HL-60 (cell line): ENCODE data around the gene TBCE.

Experiments
- DNase-seq, 2 experiments: peaks; one replicate each; pipeline ENCODE4 v3.0.0-alpha.2; 2010 to 2020; ENCODE audit warnings: low read depth in 1 of 2, low spot score in 1 of 2
- H3K27ac ChIP-seq: fragments of 250-450 bp; sonication (Bioruptor Pico); replicated peaks from 2 replicates; pipeline ENCODE4 v1.5.1; 2020; ENCODE audit warnings: mild to moderate bottlenecking, moderate library complexity
- H3K27me3 ChIP-seq: fragments of 250-450 bp; sonication (Bioruptor Pico); 2 replicates; pipeline ENCODE4 v1.5.1; 2021; ENCODE audit warnings: mild to moderate bottlenecking, moderate library complexity; ENCODE audit not compliant: insufficient read depth, poor library complexity, severe bottlenecking
- H3K4me3 ChIP-seq: replicated peaks from 2 replicates; pipeline ENCODE4 v1.5.1; 2011; ENCODE audit warnings: mild to moderate bottlenecking, control low read depth, low read length; ENCODE audit not compliant: insufficient read depth
- GABPA ChIP-seq: IDR thresholded peaks from 2 replicates; pipeline ENCODE4 v1.6.1; 2012; ENCODE audit warnings: low read depth
- POLR2AphosphoS5 ChIP-seq: IDR thresholded peaks from 2 replicates; pipeline ENCODE4 v1.6.1; 2012; ENCODE audit warnings: low read depth
- SPI1 ChIP-seq: IDR thresholded peaks from 2 replicates; pipeline ENCODE4 v1.6.1; 2012; ENCODE audit warnings: low read depth, mild to moderate bottlenecking, borderline replicate concordance
- TF ChIP-seq, protein P1 (sequence below): IDR thresholded peaks from one replicate; pipeline ENCODE4 v1.5.1; 2011; ENCODE audit warnings: low read length, control low read depth, inconsistent platforms; ENCODE audit not compliant: insufficient read depth
- TF ChIP-seq, protein P2 (sequence below): IDR thresholded peaks from 2 replicates; pipeline ENCODE4 v1.6.1; 2012; ENCODE audit warnings: low read depth; ENCODE audit not compliant: insufficient replicate concordance

The TBCE gene

DNA sequence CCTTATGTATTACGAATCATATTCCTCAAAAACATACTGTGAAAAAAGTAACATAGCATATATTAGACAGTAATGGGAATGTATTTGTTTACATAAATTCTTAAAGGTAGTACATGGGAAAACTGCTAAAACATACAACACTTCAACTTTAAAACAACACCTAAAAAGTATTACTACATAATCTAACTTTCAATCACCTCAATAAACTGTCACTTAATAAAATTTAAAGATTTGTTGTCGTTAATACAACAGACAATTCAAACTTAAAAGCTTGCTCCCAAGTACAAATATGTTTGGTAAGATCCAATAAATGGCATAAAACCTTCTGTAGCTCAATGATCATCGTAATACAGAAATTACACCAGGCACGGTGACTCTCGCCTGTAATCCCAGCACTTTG is 42.9 kb upstream of the TBCE start:
- Histone ChIP-seq H3K27me3 (no peaks in the 10 kb centered on the region), H3K4me3 (no peak overlapping the region), H3K27ac (no peak overlapping the region)
- TF ChIP-seq SPI1 (no peak), GABPA (no peak)
- TF ChIP-seq, protein P1, sequence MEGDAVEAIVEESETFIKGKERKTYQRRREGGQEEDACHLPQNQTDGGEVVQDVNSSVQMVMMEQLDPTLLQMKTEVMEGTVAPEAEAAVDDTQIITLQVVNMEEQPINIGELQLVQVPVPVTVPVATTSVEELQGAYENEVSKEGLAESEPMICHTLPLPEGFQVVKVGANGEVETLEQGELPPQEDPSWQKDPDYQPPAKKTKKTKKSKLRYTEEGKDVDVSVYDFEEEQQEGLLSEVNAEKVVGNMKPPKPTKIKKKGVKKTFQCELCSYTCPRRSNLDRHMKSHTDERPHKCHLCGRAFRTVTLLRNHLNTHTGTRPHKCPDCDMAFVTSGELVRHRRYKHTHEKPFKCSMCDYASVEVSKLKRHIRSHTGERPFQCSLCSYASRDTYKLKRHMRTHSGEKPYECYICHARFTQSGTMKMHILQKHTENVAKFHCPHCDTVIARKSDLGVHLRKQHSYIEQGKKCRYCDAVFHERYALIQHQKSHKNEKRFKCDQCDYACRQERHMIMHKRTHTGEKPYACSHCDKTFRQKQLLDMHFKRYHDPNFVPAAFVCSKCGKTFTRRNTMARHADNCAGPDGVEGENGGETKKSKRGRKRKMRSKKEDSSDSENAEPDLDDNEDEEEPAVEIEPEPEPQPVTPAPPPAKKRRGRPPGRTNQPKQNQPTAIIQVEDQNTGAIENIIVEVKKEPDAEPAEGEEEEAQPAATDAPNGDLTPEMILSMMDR: no peak
- TF ChIP-seq, protein P2, sequence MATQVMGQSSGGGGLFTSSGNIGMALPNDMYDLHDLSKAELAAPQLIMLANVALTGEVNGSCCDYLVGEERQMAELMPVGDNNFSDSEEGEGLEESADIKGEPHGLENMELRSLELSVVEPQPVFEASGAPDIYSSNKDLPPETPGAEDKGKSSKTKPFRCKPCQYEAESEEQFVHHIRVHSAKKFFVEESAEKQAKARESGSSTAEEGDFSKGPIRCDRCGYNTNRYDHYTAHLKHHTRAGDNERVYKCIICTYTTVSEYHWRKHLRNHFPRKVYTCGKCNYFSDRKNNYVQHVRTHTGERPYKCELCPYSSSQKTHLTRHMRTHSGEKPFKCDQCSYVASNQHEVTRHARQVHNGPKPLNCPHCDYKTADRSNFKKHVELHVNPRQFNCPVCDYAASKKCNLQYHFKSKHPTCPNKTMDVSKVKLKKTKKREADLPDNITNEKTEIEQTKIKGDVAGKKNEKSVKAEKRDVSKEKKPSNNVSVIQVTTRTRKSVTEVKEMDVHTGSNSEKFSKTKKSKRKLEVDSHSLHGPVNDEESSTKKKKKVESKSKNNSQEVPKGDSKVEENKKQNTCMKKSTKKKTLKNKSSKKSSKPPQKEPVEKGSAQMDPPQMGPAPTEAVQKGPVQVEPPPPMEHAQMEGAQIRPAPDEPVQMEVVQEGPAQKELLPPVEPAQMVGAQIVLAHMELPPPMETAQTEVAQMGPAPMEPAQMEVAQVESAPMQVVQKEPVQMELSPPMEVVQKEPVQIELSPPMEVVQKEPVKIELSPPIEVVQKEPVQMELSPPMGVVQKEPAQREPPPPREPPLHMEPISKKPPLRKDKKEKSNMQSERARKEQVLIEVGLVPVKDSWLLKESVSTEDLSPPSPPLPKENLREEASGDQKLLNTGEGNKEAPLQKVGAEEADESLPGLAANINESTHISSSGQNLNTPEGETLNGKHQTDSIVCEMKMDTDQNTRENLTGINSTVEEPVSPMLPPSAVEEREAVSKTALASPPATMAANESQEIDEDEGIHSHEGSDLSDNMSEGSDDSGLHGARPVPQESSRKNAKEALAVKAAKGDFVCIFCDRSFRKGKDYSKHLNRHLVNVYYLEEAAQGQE: no peak
- DNase-seq: no peak

DNA sequence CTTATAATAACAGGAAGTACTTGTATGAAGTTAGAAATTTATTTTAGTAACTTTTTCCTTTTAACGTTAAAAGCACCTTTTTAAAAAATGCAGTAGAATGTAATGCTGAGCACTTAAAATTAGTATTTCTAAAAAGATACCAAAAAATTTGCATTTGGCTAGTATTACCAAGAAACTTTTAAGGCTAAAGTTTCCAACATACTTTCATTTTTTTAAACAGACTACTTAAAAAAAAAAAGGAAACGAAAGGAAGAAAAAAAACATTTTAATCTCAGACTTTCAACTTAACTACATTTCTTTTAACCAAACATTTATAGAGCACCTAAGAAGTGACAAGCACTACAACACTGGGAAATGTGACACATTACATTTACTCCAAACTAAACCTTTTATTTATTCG is 42.1 kb upstream of the TBCE start:
- Histone ChIP-seq H3K4me3 (0 out of 2 replicates have a peak overlapping the region, but pooled peaks have one; percentile 6), H3K27me3 (no peaks in the 10 kb centered on the region), H3K27ac (no peak overlapping the region)
- TF ChIP-seq, protein P2: no peak
- TF ChIP-seq POLR2AphosphoS5 (no peak), SPI1 (no peak), GABPA (no peak)
- TF ChIP-seq, protein P1: no peak
- no peak for DNase-seq

DNA sequence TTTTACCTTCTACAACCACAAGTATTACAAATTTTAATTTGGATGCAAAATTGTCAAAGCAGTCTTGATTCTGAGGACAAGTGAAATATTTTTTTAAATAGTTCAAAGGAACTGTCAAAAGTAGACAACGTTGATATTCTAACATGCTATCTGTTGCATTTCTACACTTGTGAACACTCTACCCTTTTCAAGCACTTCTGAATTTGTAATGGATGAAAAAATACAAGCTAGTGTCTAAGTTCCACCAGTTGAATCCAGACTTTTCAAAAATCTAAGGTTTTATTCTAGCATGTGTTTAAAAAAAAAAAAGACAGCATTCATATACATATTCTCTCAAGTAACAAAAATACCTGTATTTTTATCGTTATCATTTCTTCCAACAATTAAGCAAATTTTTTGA is 41.4 kb upstream of the TBCE start:
- H3K27me3 ChIP-seq: no peaks in the 10 kb centered on the region
- H3K27ac ChIP-seq: no peak overlapping the region
- TF ChIP-seq POLR2AphosphoS5 (no peak), GABPA (no peak), SPI1 (no peak)
- TF ChIP-seq, protein P1: no peak
- TF ChIP-seq, protein P2: no peak
- peak overlapping the region; percentile 95 for H3K4me3 ChIP-seq
- DNase-seq: no peak
